HL-60 (cell line): ENCODE measurements around the gene CLEC18A.
"Not testable (repeated sequence)": the region's sequence is repeated elsewhere in the genome, so short reads cannot be mapped to it uniquely, and the experiment has no call there.

Experiments used
- GABPA ChIP-seq: IDR thresholded peaks from 2 replicates; pipeline ENCODE4 v1.6.1; 2012; ENCODE audit warnings: low read depth
- POLR2AphosphoS5 ChIP-seq: IDR thresholded peaks from 2 replicates; pipeline ENCODE4 v1.6.1; 2012; ENCODE audit warnings: low read depth
- TF ChIP-seq, protein P1 (sequence below): IDR thresholded peaks from one replicate; pipeline ENCODE4 v1.5.1; 2011; ENCODE audit warnings: low read length, control low read depth, inconsistent platforms; ENCODE audit not compliant: insufficient read depth
- TF ChIP-seq, protein P2 (sequence below): IDR thresholded peaks from 2 replicates; pipeline ENCODE4 v1.6.1; 2012; ENCODE audit warnings: low read depth; ENCODE audit not compliant: insufficient replicate concordance

DNA sequence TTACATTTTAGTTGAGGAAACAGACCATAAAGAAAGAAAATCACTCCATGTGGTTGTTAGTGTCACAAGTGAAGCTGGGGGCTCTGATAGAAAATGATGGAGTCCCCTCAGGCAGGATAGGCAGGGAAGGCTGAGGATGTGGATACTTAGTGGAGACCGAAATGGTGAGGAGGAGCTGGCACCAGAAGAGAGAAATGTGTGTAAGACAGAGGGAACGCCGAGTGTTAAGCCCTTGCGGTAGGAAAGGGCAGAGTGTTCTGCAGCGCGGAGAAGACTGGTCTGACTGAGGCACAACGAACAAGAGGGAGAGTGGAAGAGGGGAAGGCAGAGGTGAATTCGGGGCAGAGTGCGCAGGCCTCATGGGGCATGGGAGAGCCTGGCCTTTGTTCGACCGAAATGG lies 61.2 kb downstream of the CLEC18A start:
- TF ChIP-seq POLR2AphosphoS5, GABPA: not testable (repeated sequence)
- TF ChIP-seq, protein P1, sequence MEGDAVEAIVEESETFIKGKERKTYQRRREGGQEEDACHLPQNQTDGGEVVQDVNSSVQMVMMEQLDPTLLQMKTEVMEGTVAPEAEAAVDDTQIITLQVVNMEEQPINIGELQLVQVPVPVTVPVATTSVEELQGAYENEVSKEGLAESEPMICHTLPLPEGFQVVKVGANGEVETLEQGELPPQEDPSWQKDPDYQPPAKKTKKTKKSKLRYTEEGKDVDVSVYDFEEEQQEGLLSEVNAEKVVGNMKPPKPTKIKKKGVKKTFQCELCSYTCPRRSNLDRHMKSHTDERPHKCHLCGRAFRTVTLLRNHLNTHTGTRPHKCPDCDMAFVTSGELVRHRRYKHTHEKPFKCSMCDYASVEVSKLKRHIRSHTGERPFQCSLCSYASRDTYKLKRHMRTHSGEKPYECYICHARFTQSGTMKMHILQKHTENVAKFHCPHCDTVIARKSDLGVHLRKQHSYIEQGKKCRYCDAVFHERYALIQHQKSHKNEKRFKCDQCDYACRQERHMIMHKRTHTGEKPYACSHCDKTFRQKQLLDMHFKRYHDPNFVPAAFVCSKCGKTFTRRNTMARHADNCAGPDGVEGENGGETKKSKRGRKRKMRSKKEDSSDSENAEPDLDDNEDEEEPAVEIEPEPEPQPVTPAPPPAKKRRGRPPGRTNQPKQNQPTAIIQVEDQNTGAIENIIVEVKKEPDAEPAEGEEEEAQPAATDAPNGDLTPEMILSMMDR = not testable (repeated sequence)
- TF ChIP-seq, protein P2, sequence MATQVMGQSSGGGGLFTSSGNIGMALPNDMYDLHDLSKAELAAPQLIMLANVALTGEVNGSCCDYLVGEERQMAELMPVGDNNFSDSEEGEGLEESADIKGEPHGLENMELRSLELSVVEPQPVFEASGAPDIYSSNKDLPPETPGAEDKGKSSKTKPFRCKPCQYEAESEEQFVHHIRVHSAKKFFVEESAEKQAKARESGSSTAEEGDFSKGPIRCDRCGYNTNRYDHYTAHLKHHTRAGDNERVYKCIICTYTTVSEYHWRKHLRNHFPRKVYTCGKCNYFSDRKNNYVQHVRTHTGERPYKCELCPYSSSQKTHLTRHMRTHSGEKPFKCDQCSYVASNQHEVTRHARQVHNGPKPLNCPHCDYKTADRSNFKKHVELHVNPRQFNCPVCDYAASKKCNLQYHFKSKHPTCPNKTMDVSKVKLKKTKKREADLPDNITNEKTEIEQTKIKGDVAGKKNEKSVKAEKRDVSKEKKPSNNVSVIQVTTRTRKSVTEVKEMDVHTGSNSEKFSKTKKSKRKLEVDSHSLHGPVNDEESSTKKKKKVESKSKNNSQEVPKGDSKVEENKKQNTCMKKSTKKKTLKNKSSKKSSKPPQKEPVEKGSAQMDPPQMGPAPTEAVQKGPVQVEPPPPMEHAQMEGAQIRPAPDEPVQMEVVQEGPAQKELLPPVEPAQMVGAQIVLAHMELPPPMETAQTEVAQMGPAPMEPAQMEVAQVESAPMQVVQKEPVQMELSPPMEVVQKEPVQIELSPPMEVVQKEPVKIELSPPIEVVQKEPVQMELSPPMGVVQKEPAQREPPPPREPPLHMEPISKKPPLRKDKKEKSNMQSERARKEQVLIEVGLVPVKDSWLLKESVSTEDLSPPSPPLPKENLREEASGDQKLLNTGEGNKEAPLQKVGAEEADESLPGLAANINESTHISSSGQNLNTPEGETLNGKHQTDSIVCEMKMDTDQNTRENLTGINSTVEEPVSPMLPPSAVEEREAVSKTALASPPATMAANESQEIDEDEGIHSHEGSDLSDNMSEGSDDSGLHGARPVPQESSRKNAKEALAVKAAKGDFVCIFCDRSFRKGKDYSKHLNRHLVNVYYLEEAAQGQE = not testable (repeated sequence)
